Daoy (cell line): ENCODE results near the gene FAM219B. TPM values are rescaled to one million over a fixed set of nuclear protein-coding genes. Genes with fewer than 3 reads are reported as not detected.
"Not testable (repeated sequence)": the region's sequence is repeated elsewhere in the genome, so short reads cannot be mapped to it uniquely, and the experiment has no call there.

ENCODE experiments used
- DNase-seq: peaks from one replicate; pipeline ENCODE4 v3.0.0-alpha.2; 2015; ENCODE audit warnings: low read depth
- total RNA-seq: library from RNA; depleted of rRNA; stranded (reverse); fragments of >200 nt; shearing (Covaris generic); gene quantifications from 2 replicates; pipeline ENCODE4 v1.2.3, GENCODE V29; 2014; rRNA removed

The FAM219B gene, protein sequence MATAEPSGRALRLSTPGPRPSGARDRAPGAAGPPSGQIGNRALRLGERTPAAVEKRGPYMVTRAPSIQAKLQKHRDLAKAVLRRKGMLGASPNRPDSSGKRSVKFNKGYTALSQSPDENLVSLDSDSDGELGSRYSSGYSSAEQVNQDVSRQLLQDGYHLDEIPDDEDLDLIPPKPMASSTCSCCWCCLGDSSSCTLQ
- total RNA-seq = 14.2 and 19.1 TPM in 2 replicates

DNA sequence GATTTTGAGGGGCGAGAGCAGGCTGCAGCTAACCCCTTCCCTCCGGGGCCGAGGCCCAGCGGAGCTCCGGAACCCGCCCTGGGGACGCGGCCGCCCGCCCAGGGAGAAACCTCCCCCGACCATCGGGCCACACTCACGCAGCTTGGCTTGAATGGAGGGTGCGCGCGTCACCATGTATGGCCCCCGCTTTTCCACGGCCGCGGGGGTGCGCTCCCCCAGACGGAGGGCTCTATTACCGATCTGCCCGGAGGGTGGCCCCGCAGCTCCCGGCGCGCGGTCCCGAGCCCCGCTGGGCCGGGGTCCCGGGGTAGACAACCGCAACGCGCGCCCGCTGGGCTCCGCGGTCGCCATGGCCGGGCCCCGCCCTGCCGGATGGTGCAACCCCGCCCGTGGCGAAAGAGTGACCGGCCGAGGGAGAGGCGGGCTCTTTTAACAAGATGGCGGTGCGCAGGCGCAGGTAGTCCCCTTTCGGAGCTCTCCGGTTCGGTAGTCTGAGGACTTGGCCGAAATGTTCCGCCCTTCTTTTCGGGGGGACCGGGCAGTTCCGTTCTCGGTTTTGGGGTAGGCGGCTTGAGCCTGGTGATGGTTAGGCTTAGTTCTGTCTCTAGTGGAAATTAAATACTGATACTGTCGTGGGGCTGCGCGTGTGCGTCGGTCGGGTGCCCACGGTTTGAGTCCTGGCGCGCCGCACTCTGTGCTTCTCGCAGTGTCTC lies at the start of gene FAM219B:
FAM219B (minus strand) TSS at position 402 of the 713 bp plus-strand sequence; CDS start at position 351, 51 bp downstream.
- DNase-seq = peak; percentile 90

DNA sequence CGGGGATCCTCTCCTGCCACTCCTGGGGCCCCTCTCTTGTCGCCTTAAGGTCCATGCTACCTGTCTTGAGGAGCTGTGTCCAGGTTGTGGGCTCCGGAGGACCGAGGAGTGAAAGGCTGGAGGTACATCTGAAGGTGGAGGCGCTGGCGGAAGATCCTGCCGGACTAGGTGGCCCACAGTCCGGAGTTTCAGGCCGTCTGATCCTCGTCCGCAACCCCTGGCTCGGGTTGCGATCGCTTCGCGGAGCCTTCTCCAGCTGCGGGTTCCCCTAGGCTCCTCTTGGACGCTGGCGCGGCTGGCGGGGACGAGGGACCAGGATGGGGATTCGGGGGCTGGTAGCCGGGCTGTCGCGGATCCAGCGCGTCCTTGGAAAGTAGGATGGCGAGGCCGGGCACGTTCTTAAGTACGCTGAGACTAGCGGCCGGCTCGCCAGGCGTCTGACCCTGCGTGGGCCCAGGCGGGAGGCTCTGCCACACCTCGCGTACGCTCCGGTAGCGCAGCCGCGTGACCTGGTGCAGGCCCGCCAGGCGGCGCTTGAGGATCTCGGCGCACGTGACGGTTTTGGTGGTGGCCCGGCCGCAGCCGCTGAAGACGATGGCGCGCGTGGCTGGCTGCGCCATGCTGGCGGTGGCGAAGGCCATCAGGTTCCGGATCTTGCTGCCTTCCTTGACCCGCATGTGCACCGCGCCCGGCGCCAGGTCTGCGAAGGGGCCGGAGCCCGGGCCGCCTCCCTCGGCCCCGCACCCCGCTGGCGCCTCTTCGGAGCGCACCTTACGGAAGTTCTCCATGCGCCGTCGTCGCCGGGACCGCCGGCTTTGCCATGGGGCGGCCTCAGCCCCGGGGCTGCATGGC lies 49.4 kb upstream of the FAM219B start:
- DNase-seq = no peak

DNA sequence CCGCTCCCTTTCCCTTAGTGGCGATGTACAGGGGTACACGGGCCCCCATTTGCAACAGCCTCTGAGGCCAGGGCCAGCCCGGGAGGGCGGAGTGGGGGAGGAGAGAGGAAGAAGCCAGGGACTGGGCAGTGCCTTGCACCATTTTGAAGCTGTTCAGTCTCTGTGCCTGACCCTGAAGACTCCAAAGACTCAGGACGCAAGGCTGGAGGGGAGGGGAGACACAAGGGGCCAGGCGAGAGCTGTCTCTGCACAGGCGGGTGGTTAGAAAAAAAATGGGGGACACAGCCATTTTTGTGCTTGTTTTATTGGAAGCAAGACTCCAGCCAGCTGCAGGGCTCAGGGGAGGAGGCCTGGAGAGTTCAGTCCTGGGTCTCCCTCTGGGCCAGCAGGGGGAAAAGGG lies 48.4 kb upstream of the FAM219B start:
- no peak for DNase-seq

DNA sequence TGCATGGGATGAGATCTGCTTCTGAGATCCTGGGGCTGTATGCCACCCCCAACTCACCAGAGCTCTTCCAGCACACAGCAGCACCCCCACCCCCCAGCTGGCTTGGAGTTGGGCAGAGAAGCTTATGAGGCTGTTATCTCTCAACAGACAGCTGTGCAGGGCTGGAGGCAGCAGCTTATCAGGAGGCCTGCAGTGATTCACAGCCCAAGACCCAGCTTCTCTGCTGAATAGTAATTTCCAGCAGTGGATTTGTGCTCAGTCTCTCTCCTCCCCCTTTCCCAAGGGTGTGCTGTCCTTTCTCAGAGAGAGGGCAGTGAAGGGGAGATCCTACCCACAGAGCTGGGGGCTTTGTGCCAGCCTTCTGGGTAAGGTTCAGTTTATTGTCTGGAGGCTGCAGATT lies 47.9 kb upstream of the FAM219B start:
- DNase-seq = peak; percentile 70

DNA sequence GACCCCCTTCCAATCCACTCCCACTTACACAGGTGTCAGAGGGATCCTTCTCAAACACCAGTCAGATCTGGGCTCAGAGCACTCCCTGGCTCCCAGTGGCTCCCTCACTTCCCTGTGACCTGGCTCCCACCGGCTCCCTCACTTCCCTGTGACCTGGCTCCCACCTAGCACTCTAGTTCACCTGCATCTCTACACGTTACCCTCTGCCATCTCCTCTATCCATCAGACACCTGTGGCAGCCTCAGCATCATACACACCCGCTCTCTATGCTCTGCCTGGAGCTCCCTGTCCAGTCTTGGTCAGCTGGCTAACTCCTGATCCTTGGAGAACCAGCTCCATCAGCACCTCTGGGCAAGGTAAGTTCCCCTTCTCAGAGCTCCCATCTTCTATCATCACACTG lies 44.4 kb upstream of the FAM219B start:
- DNase-seq = no peak

DNA sequence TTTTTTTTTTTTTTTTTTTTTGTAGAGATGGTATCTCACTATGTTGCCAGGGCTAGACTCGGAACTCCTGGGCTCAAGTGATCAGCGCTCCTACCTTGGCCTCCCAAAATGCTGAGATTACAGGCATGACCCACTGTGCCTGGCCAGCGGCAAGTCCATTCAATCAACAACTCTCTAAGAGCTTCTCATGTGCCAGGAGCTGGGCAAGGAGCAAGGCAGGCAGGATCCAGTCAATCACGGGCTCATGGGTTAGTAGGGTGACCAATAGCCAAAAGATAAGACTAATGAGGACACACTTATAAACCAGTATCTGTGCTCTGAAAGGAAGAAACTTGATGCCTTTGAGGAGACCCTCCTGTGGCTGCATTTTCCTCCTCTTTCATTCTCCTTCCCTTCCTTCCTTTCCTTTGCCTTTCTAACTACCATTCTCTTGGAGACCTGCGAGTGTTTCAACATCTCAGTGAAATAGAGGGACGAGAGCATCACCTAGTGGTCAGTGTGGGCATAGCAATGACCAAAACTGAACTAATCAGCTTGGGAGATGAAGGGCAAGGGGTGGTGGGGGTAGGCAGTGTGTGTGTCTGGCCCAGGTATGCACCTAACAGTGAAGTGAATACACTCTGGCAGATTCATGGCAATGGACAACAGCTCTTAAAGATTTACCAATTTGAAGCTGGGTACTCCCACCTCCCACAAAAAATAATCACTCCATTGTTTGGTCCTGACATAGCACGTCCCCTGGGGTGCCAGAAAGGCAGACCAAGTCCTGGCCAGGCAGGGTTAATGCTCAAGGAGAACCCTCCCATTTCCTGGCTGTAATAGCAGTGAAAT lies 43.6 kb upstream of the FAM219B start:
- peak; percentile 70 for DNase-seq

DNA sequence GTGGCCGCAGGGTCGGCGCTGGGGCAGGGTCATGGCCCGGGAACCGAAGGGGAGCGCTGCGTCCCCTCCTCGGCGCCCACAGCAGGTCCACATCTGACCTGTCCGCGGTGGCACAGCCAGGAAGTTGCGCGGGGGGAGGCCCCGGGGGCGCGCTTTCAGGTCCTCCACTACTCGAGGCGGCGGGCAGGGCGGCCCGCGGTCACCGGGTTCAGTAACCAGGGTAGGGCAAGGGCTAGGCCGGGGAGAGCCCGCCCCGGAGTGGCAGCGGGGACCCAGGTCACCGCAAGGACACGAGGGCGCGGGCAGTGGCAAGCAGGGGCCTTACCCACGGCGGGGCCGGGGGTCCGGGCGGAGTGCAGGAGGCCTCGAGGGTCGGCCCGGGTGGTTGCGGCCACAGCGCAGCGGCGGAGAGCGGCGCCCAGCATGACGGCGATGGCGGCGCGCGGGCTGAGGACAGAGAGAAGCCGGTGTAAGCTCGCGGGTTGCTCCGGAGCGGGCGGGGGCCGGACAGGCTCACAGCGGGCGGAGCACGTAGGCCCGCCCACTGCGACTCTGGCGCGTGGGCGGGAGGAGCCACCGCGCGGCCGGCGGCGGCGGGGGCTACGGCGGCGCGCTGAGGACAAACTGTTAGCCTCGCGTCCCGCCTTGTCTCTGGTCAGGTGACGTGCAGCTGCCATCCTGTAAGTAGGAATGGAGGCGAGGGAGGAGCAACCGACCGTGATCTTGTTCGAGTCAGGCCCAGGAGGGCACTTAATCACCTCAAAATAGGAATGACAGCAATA lies 31.1 kb upstream of the FAM219B start, which contains the start of gene COX5A:
COX5A (minus strand) TSS at position 484 of the 782 bp plus-strand sequence; CDS start at position 425, 59 bp downstream.
- DNase-seq = peak; percentile 99

DNA sequence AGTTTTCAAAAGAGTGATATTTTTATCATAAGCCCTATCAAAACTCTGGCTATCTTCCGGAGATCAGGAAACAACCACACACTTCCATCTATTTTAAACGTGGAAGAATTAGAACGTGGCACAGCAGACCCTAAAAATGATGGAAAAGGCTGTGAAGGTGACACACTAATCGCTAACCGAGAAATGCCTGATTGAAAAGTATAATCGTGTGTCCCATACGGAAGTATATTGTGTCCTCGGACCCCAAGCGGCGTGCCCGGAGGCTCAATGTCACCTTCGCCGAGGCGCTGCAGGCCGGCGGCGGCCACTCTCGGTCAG lies 30.6 kb upstream of the FAM219B start:
- DNase-seq = no peak

DNA sequence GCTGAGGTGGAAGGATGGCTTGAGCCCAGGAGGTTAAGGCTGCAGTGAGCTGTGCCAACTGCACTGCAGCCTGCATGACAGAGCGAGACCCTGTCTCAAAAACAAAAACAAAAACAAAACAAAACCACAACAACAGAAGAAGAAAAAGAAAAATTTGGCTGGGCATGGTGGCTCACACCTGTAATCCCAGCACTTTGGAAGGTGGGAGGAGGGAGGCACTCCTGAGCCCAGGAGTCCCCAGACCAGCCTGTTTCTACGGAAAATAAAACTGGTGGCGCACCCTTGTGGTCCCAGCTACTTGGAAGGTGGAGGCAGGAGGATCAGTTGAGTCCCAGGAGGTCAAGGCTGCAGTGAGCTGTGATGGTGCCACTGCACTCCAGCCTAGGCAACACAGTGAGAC lies 28.5 kb upstream of the FAM219B start:
- not testable (repeated sequence) for DNase-seq

DNA sequence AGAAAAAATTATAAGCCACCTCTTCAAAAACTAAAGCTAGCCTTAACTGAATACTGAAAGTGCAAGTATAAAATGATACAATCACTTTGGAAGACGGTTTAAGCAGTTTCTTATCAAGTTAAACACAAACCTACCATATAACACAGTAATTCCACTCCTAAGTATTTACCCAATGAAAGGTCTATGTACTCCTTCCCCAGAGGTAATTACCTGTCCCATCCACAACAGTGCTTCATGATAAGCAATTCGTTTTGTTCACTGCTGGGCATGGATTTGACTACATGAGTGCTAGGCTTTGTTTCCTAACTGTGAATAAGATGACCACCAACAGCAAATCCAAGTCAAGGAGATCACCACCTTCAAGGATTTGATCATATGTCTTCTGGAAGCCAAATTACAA lies 26.9 kb upstream of the FAM219B start:
- no peak for DNase-seq

DNA sequence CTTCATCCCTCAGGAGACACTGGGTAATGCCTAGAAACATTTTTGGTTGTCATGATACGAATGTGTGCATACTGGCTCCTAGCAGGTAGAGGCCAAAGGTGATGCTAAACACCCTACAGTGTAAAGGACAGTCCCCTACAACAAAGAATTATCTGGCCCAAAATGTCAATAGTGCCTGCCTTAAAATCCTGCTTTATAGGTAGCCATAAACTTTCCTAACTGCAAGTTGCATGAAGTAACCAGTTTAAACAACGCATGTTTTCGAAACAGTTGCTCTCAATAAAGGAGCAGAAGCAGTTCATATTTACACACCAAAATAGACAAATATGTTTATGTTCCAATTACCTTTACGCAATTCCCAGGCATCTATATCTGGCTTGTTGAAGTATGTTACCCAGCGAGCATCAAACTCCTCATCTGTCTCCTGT lies 22.1 kb upstream of the FAM219B start:
- DNase-seq = no peak

DNA sequence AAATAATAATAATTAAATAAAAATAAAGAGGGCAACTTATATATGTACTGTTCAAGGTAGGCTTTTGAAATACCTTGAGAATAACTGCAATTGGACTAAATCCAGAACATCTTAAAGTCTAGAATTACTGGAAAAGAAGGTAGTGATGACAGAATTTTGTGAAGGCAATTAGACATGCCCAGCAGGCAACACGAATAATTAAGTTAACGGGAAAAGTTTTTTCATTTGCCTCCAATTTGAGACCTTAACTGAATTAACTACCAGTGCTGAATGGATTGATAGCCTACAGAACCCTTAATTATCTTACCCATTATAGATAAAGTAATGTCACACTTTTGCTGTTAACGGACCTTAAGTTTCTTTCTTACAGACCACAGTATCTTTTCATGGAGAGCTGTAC lies 17.9 kb upstream of the FAM219B start:
- no peak for DNase-seq

DNA sequence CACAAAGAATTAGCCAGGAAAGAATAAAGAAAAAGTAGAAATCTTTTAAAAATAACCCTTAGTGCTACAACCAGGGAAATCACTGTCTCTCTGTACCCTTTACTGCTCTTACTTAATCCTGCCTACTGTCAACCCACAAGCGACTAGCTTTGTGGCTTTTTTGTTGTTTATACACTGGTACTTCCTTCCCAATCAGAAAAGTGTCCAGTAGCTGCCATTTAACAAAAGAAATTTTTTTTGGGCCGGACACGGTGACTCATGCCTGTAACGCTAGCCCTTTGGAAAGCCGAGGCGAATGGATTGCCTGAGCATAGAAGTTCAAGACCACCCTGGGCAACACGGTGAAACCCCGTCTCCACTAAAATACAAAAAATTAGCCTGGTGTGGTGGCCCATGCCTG lies 13.8 kb upstream of the FAM219B start:
- DNase-seq = peak; percentile 12

DNA sequence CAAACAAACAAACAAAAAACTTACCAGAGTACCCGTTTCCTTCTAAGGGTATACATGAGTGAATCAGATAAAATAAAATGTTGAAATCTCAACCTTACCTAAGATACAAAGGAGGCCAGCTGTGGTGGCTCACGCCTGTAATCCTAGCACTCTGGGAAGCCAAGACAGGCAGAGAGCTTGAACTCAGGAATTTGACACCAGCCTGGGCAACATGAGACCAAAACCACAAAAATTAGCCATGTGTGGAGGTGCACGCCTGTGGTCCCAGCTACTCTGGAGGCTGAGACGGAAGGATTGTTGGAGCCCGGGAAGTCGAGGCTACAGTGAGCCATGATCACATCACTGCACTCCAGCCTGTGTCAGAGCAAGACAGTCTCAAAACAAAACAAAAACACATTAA lies 11.0 kb upstream of the FAM219B start:
- peak; percentile 14 for DNase-seq

DNA sequence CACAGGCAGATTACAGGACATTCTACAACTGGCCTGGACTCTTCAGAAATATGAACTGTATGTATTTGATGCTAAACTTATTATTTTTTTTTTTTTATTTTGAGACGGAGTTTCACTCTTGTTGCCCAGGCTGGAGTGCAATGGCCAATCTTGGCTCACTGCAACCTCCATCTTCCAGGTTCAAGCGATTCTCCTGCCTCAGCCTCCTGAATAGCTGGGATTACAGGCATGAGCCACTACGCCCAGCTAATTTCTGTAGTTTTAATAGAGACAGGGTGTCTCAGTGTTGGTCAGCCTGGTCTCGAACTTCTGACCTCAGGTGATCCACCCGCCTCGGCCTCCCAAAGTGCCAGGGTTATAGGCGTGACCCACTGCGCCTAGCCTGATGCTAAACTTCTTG lies 7.1 kb upstream of the FAM219B start:
- DNase-seq = not testable (repeated sequence)

DNA sequence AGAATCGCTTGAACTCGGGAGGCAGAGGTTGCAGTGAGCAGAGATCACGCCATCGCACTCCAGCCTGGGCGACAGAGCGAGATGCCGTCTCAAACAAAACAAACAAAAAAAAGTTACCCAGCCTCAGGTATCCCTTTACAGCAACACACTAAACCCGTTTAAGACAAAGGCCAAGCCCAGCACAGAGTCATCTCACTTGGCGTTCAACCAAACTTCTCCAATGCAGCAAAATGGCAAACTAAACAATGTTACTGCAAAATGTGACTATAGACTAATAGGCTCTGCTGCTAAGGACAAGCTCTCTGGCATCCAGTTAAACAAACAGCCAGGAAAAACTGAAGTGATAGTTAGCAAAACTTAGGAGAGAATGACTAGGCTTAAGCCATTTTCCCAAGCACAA lies 6.4 kb upstream of the FAM219B start:
- no peak for DNase-seq

DNA sequence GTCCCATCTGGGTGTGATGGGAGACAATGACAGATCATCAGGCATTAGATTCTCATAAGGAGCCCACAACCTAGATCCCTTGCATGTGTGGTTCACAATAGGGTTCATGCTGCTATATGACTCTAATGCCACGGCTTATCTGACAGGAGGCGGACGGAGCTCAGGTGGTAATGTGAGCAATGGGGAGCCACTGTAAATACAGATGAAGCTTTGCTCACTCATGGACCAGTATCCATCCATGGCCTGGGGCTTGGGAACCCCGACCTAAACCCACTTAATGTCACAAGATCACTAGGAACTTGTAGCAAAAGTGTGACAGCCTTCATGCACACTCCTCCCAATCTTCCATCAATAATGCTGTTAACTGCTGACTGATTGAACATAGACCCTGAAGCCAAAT lies 2.0 kb upstream of the FAM219B start:
- no peak for DNase-seq

DNA sequence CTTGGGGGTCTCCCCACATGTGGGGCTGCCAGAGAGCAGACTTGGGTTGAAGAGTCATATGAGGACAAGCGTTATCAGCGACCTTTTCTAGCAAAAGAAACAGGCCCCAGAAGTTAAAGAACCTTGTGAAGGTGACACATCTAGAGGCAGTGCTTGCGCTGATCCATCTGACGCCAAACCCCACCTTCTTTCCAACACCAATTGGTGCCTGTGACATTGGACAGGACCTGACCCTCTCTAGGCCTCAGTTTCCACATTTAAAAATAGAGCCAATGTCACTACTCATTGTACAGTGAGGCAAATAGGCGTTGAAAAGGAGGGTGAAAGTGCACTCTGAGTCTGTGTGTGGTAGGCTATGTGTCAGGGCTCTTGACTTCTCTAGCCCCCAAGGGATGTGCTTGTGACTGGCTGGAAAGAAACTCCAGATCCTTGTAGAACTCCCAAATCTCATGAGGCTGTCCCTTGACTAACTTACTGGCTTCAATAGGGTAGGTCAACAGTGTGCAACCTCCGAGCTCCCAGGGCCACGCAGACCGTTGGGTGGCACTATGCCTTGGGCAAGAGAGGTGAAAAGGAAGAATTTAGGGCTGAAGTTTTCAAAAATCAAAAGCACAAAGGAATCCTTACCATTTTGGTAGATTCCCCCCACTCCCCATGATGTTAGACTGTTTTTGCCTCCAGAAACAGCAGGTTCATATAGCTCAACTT lies 666 bp upstream of the FAM219B start:
- DNase-seq = no peak

DNA sequence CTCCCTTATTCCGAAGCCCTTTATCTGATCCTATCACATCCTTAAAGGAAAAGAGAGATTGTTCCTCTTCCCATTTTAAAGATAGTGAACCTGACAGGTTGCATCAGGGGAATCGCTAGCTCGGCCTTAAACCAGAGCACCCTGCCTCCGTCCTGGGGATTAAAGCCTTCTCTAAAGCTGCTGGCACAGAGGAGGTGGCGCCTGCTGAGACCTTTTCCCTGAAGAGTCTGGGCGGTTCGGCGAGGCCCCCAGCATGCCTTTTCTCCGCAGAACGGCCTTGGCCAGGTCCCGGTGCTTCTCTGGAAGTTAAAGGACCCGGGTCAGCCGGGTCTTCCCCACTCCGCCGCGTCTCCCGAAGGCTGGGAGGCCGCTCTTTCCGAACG lies 593 bp downstream of the FAM219B start:
- DNase-seq = peak; percentile 37

DNA sequence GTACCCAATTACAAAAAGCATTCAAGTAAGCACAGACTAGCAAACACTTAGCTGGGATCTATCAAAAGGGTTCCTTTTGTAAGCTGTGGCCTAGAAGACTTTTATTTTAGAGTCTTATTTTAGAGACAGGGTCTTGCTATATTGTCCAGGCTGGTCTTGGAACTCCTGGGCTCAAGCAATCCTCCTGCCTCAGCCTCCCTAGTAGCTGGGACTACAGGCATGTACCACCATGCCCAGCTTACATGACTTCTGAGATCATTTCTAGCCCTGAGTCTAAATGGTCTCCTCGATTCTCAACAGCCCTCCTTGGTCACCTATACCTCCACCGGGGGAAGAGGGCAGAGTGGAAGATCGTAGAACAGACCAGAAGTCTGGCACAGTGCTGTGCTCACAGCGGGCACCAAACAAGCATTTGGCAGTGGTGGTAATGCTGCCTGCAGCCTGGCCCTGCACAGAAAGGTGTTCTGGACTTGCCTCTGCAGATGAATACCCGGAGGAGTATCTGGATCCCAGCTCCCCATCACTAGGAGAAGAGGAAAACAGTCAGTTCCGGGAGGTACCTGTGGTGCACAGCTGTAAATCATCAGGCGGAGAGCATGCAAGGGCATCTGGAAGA lies 2.4 kb downstream of the FAM219B start:
- DNase-seq = no peak
